ENCODE data around the gene AMOTL1. TPM values are rescaled to one million over a fixed set of nuclear protein-coding genes. Genes with fewer than 3 reads are reported as not detected.

AMOTL1 gene
- polyA plus RNA-seq, 1 experiment, result 43.7 TPM

DNA sequence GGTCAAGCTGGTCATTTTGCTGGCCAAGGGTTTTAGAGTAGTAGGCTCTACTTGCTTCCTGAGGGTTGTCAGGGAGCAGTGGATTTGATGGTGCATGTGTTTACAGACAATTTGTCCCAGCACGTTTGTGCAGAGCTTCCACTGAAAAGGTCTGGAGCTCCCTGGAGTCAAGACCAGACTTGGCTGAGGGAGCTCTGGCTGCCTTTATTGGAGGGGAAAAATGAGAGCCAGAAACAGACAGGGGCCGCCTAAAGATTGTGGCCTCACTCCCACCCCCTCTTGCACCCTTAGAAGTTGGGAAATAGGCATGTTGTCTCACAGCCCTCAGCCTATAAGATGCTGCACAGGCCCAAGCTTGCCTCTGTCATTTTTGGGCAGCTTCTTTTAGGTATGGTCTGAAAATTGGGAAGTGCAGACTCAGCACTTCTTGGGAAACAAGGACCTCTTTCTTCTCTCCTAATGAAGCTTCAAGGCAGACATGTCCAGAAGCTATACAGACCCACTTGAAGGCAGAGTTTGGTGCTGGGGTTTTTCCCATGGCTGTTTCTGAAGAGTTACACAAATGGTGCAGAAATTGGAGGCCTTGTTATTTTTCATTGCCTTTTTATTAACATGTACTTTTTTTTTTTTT, 55.1 kb downstream of the AMOTL1 start:
- H3K9me3 ChIP-seq (ENCODE audit: control insufficient read depth, insufficient read depth, low read length), result peaks cover 3% of the 10 kb centered on the region; the same call in 1 of the 2 replicates
- no peak overlapping the region for H3K27ac ChIP-seq (ENCODE audit: low read depth, low read length)
- ChIA-PET CTCF (no interaction called here), POLR2A (interaction anchor here (1.0 kb wide), 1 partner anchor 22 kb away, joined by 3 read pairs; no protein-coding TSS in a partner anchor)
- no peaks in the 10 kb centered on the region for H3K27me3 ChIP-seq (ENCODE audit: control insufficient read depth, insufficient read depth, low read length)
- H3K4me3 ChIP-seq (ENCODE audit: low read depth, low read length), result no peak overlapping the region
- no peak for TF ChIP-seq CTCF (IDR thresholded peaks at IDR 0.05; ENCODE audit: low read depth, low read length)
- no peak for DNase-seq (ENCODE audit: low read depth, low spot score)

DNA sequence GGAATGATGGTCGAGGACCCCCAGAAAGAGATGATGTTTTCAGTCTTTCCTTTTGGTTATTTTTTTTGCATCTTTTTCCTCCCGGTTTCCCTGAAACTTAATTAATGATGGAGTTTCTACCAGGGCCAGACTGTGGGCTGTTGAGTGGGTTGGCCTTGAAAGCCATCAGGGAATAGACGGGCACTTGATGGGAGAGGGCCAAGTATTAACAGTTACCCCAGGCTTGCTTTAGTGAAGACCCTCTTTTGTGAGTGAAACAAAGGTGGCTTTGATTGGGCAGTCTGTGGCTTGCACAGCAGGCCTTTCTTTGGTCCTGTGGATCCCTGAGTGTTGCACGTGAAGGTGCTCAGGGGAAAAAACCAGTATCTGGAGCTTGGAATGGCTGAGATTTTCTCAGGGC, 56.9 kb downstream of the AMOTL1 start:
- no peak for DNase-seq (ENCODE audit: low read depth, low spot score)
- peaks cover 3% of the 10 kb centered on the region; the same call in 1 of the 2 replicates for H3K9me3 ChIP-seq (ENCODE audit: control insufficient read depth, insufficient read depth, low read length)
- CTCF ChIA-PET, result no interaction called here
- no peak overlapping the region for H3K4me3 ChIP-seq (ENCODE audit: low read depth, low read length)
- H3K27me3 ChIP-seq (ENCODE audit: control insufficient read depth, insufficient read depth, low read length), result no peaks in the 10 kb centered on the region
- no peak for TF ChIP-seq CTCF (IDR thresholded peaks at IDR 0.05; ENCODE audit: low read depth, low read length)
- POLR2A ChIA-PET, result no interaction called here
- H3K27ac ChIP-seq (ENCODE audit: low read depth, low read length), result no peak overlapping the region

DNA sequence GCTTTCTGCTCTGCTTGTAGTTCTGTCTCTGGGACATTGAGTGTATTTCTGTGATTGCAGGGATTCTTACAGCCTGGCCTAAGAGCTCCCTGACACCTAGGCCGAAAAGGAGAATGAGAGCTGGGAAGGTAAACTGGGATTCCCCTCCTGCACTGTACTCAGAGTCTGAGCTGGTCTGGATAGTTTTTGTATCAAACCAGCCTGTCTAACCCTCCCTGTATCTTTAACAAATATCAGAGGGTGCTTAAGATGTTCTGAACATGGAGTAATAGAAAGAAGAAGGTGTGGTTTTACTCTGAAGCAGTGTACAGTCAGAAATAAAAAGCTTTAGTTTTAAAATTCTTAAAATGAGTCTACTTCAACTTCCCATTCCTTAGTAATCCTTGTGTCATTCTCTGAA, 57.3 kb downstream of the AMOTL1 start:
- DNase-seq (ENCODE audit: low read depth, low spot score), result no peak
- H3K9me3 ChIP-seq (ENCODE audit: control insufficient read depth, insufficient read depth, low read length), result peaks cover 3% of the 10 kb centered on the region; the same call in 1 of the 2 replicates
- TF ChIP-seq CTCF (IDR thresholded peaks at IDR 0.05; ENCODE audit: low read depth, low read length), result no peak
- ChIA-PET CTCF (no interaction called here), POLR2A (no interaction called here)
- H3K27ac ChIP-seq (ENCODE audit: low read depth, low read length), result no peak overlapping the region
- no peak overlapping the region for H3K4me3 ChIP-seq (ENCODE audit: low read depth, low read length)
- H3K27me3 ChIP-seq (ENCODE audit: control insufficient read depth, insufficient read depth, low read length), result no peaks in the 10 kb centered on the region

GRCh38 chr11:94826415-94826814, 58.3 kb downstream of the AMOTL1 start:
- Histone ChIP-seq H3K27ac (ENCODE audit: low read depth, low read length) (no peak overlapping the region), H3K27me3 (ENCODE audit: control insufficient read depth, insufficient read depth, low read length) (no peaks in the 10 kb centered on the region), H3K9me3 (ENCODE audit: control insufficient read depth, insufficient read depth, low read length) (peaks cover 1% of the 10 kb centered on the region; the same call in 1 of the 2 replicates), H3K4me3 (ENCODE audit: low read depth, low read length) (no peak overlapping the region)
- TF ChIP-seq CTCF (IDR thresholded peaks at IDR 0.05; ENCODE audit: low read depth, low read length), result no peak
- ChIA-PET CTCF (no interaction called here), POLR2A (no interaction called here)
- no peak for DNase-seq (ENCODE audit: low read depth, low spot score)

GRCh38 chr11:94828088-94828487, 59.9 kb downstream of the AMOTL1 start:
- Histone ChIP-seq H3K27ac (ENCODE audit: low read depth, low read length) (no peak overlapping the region), H3K9me3 (ENCODE audit: control insufficient read depth, insufficient read depth, low read length) (no peaks in the 10 kb centered on the region), H3K4me3 (ENCODE audit: low read depth, low read length) (no peak overlapping the region), H3K27me3 (ENCODE audit: control insufficient read depth, insufficient read depth, low read length) (no peaks in the 10 kb centered on the region)
- no peak for TF ChIP-seq CTCF (IDR thresholded peaks at IDR 0.05; ENCODE audit: low read depth, low read length)
- POLR2A ChIA-PET, result no interaction called here
- CTCF ChIA-PET, result interaction anchor here (0.6 to 1.0 kb wide), 2 partner anchors 41 to 269 kb away, joined by 3 to 4 read pairs; no protein-coding TSS in a partner anchor
- DNase-seq (ENCODE audit: low read depth, low spot score), result no peak

All from AG04450 (cell line).